Thoracic aorta (tissue), 2 donors: ENCODE measurements around the gene NGB. TPM values are rescaled to one million over a fixed set of nuclear protein-coding genes. Genes with fewer than 3 reads are reported as not detected.

Source experiments
- ATAC-seq: fragments of 150-250 bp; one replicate; pipeline ENCODE4 v1.8.0; 2017; ENCODE audit warnings: low read depth; ENCODE audit not compliant: insufficient number of reproducible peaks, low FRiP score
- DNase-seq: peaks from one replicate; pipeline ENCODE4 v3.0.0-alpha.2; 2020; ENCODE audit warnings: low spot score
- H3K27ac ChIP-seq, 2 donors: fragments of 200-600 bp; sonication (generic); 1 replicate in 1 of 2; 2 replicates in 1 of 2; pipeline ENCODE4 v1.5.1; 2016; ENCODE audit warnings: mild to moderate bottlenecking in 2 of 2, moderate library complexity in 2 of 2
- H3K27me3 ChIP-seq: fragments of 200-600 bp; sonication (generic); replicated peaks from 2 replicates; pipeline ENCODE4 v1.6.0; 2016; ENCODE audit warnings: mild to moderate bottlenecking; ENCODE audit not compliant: insufficient read depth
- H3K36me3 ChIP-seq: fragments of 200-600 bp; sonication (generic); one replicate; pipeline ENCODE4 v1.5.1; 2016
- H3K4me1 ChIP-seq, 2 donors: fragments of 200-600 bp; sonication (generic); 1 replicate in 1 of 2; 2 replicates in 1 of 2; pipeline versions ENCODE4 v1.5.1 to v1.6.0; 2016; ENCODE audit warnings: low read depth in 2 of 2, mild to moderate bottlenecking in 1 of 2; ENCODE audit not compliant: control insufficient read depth in 1 of 2
- H3K4me3 ChIP-seq: fragments of 200-600 bp; sonication (generic); 2 replicates; pipeline ENCODE4 v1.5.1; 2016; ENCODE audit warnings: mild to moderate bottlenecking
- H3K9me3 ChIP-seq: fragments of 200-600 bp; sonication (generic); 2 replicates; pipeline ENCODE4 v1.5.1; 2016
- total RNA-seq, 2 donors: library from RNA; depleted of rRNA; stranded (reverse); fragments of >200 nt; gene quantifications; one replicate each; pipeline versions ENCODE4 v1.1.0 to v1.2.3, GENCODE V29; 2016
- TF ChIP-seq, protein P1 (sequence below): fragments of 200-600 bp; sonication (generic); IDR thresholded peaks from one replicate; pipeline ENCODE4 v1.5.1; 2019; ENCODE audit warnings: antibody characterized with exemption

The NGB gene
- total RNA-seq, 2 donors from 2014 or later: not detected

DNA sequence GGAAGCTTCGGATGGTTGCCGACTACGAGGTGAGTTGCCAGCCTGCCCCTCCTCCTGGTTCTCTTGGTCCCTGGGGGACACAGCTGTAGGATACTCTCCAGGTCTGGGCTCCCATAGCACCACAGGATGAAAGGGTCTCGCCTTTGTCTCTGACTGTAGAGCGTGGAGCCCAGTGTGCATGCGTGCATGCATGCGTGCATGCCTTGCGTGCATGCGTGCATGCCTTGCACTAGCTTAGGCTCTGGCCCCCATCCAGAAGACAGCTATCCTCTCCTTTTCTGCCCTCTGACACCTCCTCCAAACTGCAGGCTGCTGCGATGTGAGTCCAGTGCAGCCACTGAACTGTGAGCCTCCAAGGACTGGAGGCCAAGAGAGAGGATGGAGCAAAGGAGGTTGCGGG, 19.1 kb downstream of the NGB start:
- Histone ChIP-seq H3K9me3 (no peaks in the 10 kb centered on the region), H3K4me3 (no peak overlapping the region), H3K36me3 (no peaks in the 10 kb centered on the region), H3K27ac (no peak overlapping the region), H3K4me1 (no peaks in the 10 kb centered on the region), H3K27me3 (no peaks in the 10 kb centered on the region)
- ATAC-seq (no peak), DNase-seq (no peak)
- TF ChIP-seq, protein P1, sequence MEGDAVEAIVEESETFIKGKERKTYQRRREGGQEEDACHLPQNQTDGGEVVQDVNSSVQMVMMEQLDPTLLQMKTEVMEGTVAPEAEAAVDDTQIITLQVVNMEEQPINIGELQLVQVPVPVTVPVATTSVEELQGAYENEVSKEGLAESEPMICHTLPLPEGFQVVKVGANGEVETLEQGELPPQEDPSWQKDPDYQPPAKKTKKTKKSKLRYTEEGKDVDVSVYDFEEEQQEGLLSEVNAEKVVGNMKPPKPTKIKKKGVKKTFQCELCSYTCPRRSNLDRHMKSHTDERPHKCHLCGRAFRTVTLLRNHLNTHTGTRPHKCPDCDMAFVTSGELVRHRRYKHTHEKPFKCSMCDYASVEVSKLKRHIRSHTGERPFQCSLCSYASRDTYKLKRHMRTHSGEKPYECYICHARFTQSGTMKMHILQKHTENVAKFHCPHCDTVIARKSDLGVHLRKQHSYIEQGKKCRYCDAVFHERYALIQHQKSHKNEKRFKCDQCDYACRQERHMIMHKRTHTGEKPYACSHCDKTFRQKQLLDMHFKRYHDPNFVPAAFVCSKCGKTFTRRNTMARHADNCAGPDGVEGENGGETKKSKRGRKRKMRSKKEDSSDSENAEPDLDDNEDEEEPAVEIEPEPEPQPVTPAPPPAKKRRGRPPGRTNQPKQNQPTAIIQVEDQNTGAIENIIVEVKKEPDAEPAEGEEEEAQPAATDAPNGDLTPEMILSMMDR: no peak

DNA sequence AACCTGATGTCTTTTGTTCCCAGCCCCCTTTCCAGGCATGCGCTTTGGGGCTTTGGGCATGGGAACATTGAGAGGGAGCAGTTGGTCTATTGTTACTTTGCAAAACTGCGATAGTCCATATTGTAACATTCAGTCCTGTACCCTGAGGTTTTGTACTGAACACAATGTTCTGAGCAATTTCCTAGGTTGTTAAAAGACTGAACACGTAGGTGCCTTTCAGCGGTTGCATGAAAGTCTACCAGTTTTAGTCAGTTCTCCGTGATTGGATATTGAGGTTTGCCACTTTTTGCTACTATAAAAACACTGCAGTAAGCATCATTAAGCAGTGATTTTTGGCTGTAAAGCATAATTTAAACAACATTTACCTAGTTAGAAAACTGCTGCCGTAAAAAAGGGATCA, 20.1 kb downstream of the NGB start:
- TF ChIP-seq, protein P1: no peak
- DNase-seq (no peak), ATAC-seq (no peak)
- H3K27me3 ChIP-seq: no peaks in the 10 kb centered on the region
- no peak overlapping the region for H3K27ac ChIP-seq
- H3K36me3 ChIP-seq: no peaks in the 10 kb centered on the region
- H3K4me1 ChIP-seq: no peaks in the 10 kb centered on the region
- no peaks in the 10 kb centered on the region for H3K9me3 ChIP-seq
- H3K4me3 ChIP-seq: no peak overlapping the region

DNA sequence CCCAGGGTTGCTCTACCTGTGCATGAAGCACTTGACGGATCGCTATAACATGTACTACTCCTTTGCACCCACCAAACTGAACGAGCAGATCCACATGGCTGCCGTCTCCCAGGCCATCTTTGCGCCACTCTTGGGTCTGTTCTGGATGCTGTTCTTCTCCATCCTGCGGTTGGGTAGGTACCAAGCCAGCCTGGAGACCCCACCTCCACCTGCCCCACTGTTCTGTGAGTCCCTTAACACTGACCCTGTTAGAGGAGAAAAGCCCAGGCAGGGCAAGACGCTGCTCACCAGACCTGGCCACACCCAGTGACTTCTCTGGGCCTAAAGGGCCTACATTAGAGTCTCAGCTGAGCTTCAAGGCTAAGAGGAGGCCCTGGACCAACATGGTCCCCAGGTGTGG, 21.7 kb downstream of the NGB start:
- ATAC-seq: no peak
- no peak overlapping the region for H3K4me3 ChIP-seq
- no peak for DNase-seq
- TF ChIP-seq, protein P1: no peak
- H3K4me1 ChIP-seq: no peaks in the 10 kb centered on the region
- H3K9me3 ChIP-seq: no peaks in the 10 kb centered on the region
- no peak overlapping the region for H3K27ac ChIP-seq
- no peaks in the 10 kb centered on the region for H3K27me3 ChIP-seq
- no peaks in the 10 kb centered on the region for H3K36me3 ChIP-seq

DNA sequence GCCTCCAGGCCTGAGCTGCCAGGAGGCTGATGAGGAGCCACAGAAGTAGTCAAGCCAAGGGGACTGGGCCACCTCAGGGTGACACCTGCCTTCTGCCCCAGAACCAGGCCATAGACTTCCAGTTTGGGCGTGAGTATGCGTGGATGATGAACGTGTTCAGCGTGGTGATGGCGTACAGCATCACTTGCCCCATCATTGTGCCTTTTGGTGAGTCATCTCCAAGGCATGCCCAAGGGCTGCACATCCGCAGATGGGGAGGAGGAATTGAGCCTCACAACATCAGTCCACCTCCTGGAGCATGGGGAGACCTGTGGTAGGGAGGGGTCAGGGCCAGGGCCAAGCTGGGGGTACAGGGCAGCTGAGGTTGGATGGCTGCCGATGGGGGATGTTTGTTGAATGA, 22.3 kb downstream of the NGB start:
- Histone ChIP-seq H3K36me3 (no peaks in the 10 kb centered on the region), H3K27ac (no peak overlapping the region), H3K4me3 (no peak overlapping the region), H3K4me1 (no peaks in the 10 kb centered on the region), H3K27me3 (no peaks in the 10 kb centered on the region), H3K9me3 (no peaks in the 10 kb centered on the region)
- ATAC-seq (no peak), DNase-seq (no peak)
- TF ChIP-seq, protein P1: no peak

DNA sequence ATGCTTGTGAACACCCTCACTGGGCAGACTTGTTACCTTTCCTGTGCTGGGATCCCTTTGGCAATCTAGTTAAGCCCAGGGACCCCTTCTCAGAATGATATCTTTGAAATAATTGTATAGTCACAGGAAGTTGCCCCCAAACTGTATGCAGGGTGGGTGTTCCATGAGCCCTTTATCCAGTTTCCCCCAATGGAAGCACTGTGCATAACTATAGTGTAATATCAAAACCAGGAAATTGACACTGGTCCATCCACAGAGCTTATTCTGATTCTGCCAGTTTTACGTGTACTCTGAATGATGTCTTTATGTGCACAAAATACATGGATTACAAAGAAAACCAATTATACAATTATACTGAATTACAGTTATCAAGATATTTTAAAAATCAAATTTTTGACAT, 24.2 kb downstream of the NGB start:
- ATAC-seq: no peak
- no peak overlapping the region for H3K27ac ChIP-seq
- TF ChIP-seq, protein P1: no peak

More for the DNA sequence above, 24.2 kb downstream of the NGB start:
- no peak for DNase-seq
- no peak overlapping the region for H3K4me3 ChIP-seq
- H3K36me3 ChIP-seq: no peaks in the 10 kb centered on the region
- H3K9me3 ChIP-seq: no peaks in the 10 kb centered on the region
- no peaks in the 10 kb centered on the region for H3K4me1 ChIP-seq
- H3K27me3 ChIP-seq: no peaks in the 10 kb centered on the region
